Limb (tissue), 2 donors: ENCODE data around the gene NAXE.
"Not testable (repeated sequence)": the region's sequence is repeated elsewhere in the genome, so short reads cannot be mapped to it uniquely, and the experiment has no call there.

Experiments
- DNase-seq, 2 donors: peaks; one replicate each; pipeline ENCODE4 v3.0.0-alpha.2; 2016; ENCODE audit errors: extremely low spot score in 2 of 2

NAXE gene

DNA sequence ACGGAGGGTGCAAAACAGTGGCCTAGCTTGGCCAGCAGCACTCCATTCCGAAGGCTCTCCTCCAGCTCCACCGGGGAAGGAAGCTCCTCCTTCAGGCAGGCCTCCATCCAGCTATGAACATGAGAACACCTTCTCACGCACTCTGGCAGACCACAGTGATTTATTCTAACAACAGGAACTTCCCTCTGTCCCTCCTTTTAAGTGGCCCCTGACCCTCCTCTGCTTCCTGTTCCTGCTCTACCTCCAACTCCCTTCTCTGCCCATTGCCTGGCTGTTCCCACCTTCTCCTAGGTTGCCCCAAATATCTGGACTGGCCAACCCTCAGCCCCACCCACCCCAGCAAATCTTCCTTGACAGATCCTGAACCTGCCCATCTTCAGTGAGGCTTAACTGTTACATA, 25.1 kb upstream of the NAXE start:
- DNase-seq: no peak

GRCh38 chr1:156571261-156571852, 20.2 kb upstream of the NAXE start:
- peak in 1 of 2 donors; percentile 43 for DNase-seq

DNA sequence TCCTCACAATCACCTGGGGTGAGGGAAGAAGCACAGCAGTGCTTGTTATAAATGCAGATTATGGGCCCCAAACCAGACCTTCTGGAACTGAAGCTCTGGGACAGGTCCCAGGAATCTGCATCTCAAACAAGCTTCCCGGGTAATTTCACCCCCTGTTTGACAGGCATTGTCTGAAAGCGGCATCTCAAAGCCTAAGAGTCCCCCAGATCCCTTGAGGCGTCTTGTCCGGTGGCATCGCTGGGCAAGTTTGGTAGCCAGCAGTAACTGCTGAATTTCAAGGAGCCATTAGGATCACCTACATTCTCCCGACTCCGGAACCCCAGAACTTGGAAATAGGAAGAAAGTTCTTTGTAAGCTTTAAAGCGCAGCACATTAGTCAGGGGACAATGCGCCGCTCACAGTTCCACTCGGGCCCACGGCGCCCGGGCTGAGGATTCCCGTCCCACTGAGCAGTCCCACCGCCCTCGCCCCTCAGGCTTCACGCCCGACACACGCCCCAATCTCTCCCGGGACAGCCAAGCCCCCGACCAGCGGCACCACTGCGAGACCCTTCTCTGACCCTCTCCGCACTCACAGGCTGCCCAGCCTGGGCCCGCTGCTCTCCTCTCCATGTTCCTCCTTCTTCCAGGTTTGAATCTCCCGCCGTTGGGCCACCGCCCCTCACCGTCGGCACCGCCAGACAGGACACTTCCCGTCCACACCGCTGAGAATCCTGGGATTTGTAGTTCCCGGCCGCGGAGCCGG, 19.5 kb upstream of the NAXE start, which contains the start of gene IQGAP3:
TSS of gene IQGAP3 (minus strand) at position 647 of the 744 bp plus-strand sequence. CDS start at position 611, 36 bp downstream.
- DNase-seq: peak; percentile 82 to 91

- DNase-seq: no peak
Observed at GRCh38 chr1:156572663-156573018, 18.9 kb upstream of the NAXE start.

DNA sequence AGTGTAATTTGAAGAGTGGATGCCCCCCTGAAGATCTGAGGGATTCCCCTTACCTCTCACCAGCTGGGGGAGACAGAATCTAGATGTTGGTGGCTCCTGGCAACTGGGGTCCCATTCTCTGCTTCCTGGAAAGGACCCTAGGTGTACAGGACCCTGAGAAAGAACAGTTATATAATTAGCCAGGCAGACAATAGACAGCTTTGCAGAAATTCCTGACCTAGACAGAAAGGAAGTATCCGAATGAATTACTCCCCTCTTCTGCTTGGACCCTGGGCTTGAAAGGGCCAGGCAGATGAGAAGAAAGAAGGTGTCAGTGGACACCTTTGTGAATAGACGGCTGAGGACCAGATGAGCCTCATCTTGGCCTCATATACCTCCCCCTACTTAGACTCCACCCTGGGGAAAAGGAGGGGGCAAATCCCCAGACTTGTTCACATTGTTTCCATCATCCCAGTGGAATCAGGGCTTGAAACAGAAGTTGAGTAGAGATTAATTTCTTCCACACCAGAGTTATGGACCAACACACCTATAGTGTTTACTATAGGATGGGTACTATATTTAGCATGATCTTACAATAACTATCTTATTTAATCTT, 17.4 kb upstream of the NAXE start:
- DNase-seq: no peak

DNA sequence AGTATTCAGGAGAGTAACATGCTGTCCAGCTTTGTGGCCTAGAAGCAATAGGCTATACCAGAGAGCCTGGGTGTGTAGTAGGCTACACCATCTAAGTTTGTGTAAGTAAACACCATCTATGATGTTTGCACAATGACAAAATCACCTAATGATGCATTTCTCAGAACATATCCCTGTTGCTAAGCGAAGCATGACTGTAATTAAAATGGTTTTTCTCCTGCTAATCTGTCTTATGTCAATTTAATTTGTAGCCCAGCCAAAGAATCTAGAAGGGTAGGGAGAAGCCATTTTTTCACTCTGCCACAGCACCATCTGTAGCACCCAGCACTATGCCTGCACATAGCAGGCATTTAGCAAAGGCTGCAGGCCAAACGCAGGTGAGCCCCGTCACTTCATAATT, 14.0 kb upstream of the NAXE start:
- no peak for DNase-seq

- DNase-seq: no peak
Observed at GRCh38 chr1:156578055-156578454, 13.5 kb upstream of the NAXE start.

GRCh38 chr1:156579472-156579871, 12.1 kb upstream of the NAXE start, which contains the start of gene TTC24:
Gene TTC24 (plus strand): TSS chr1:156579723. CDS start chr1:156581365, 1,642 bp downstream.
- DNase-seq: no peak

DNA sequence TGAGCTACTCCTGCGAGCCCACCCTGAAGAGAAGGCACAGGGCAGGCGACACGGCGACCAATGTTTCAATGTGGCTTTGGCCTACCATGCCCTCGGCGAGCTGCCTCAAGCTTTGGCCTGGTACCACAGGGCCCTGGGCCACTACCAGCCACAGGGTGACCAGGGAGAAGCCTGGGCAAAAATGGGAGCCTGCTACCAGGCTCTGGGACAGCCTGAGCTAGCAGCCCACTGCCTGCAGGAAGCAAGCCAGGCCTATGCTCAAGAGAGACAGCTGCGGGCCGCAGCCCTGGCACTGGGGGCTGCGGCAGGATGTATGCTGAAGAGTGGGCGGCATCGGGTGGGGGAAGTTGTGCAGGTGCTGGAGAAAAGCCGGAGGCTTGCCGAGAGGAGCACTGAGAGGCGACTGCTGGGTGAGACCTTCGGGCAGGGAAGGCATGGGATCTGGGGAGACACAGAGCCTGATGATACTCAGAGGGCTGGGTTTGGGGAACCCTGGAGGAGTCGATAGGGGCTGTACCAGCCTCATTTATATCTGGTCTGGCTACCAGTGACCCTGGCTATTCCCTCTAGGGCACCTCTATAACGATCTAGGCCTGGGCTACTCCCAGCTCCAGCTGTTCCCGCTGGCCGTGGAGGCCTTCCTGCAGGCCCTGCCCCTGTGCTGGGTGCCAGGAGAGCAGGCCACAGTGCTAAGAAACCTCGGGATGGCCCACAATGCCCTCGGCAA, 9.8 kb upstream of the NAXE start:
- no peak for DNase-seq

DNA sequence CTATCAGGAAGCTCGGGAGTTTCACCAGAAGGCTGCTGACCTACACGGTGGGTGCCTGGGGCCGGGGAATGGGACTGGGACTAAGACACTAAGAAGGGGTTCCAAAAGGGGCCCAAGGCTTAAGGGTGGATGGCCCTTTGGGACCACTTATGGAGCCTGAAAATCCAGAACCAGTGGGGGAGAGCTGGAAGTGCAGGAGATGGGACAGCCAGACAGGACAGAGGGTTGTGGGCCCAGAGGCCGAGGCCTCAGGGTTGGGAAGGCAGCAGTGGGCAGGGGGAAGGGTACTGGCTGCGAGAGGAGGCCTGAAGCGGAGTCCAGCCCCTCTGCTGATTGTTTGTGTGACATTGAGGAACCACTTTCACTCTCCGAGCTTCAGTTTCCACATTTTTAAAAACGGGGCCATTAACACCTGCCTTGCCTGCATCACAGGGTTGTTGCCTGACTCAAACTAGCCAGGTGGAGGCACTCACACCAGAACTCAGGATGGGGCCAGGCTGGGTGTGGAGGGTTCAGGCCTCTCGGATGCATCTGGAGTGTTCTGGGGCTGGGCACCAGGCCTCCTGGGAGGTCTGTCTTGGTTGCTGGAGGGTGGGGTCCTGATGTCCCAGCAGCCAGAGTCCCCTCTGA, 9.1 kb upstream of the NAXE start:
- DNase-seq: no peak

- DNase-seq: peak; percentile 70 to 81
Observed at GRCh38 chr1:156583821-156584622, 7.6 kb upstream of the NAXE start.

DNA sequence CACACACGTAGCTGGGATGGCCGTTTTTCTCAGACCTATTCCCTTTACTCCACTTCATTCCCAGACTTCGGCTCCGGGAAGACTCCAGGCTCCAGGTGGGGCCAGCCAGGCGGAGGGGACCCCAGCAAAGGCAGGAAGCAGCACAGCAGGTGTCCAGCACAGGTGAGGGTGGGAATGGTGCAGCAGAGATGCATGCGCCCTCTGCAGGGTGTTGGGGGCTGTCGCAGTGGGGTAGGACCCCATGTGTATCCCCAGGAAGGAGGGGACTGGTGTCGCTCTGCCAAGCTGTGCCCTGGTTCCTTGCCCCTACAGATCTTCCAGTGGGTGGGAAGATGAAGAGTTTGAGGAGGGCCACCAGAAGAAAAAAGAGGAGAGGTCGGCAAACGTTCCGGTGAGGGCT, 6.8 kb upstream of the NAXE start:
- no peak for DNase-seq

DNA sequence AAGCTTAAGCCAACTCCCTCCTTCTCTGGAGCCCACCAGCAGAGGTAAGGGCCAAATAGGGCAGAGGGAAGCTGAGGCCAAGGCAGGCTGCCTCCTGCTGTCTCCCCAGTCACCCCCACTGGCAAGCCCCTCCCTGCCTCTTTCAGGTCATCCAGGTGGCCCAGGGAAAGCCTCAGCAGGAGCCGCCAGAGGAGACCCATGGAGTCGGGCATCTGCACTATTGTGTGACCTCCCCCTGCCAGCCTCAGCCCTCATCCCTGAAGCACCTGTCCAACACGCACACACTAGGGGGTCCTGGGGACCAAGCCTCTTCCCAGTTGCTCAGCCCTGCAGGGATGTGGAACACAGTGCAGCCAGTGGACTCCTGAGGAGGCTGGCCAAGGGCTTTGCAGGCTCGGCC, 5.3 kb upstream of the NAXE start:
- no peak for DNase-seq

- DNase-seq: no peak
Observed at GRCh38 chr1:156586892-156587477, 4.6 kb upstream of the NAXE start.

DNA sequence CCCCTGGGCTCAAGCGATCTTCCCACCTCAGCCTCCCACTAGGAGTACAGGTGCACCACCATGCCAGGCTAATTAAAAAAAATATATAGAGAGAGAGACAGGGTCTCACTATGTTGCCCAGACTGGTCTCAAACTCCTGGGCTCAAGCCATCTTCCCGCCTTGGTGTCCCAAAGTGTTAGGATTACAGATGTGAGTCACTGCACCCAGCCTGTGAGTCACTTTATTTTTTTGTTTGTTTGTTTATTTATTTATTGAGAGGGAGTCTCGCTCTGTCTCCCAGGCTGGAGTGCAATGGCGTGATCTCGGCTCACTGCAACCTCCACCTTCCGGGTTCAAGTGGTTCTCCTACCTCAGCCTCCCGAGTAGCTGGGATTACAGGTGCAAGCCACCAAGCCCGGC, 3.6 kb upstream of the NAXE start:
- not testable (repeated sequence) for DNase-seq

DNA sequence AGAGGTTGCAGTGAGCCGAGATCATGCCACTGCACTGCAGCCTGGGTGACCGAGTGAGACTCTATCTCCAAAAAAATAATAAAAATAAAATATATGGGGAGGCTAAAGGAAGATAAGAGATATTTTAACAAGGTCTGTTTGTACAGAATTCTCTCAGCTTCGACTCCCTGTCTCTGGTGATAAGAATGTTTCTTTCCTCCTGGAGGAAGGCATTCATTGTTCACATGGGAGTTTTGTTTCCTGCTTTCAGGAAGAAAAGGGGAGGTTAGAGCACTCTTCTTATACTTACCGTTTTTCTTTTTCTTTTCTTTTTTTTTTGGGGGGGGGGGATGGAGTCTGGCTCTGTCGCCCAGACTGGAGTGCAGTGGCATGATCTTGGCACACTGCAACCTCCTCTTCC, 2.0 kb upstream of the NAXE start:
- no peak for DNase-seq

GRCh38 chr1:156590326-156591180, 1.0 kb upstream of the NAXE start:
- no peak for DNase-seq

DNA sequence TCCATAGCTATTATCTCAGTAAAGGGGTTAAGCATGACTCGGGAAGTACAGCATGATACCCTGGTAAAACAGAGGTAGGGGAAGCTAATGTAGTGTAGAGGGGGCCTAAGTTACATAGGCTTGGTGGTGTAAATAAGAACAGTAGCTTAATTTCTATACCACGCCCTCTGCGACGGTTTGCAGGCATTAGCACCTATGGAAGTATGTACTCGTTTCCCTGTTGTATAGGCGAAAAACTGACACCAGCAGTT, 470 bp upstream of the NAXE start:
- no peak for DNase-seq

DNA sequence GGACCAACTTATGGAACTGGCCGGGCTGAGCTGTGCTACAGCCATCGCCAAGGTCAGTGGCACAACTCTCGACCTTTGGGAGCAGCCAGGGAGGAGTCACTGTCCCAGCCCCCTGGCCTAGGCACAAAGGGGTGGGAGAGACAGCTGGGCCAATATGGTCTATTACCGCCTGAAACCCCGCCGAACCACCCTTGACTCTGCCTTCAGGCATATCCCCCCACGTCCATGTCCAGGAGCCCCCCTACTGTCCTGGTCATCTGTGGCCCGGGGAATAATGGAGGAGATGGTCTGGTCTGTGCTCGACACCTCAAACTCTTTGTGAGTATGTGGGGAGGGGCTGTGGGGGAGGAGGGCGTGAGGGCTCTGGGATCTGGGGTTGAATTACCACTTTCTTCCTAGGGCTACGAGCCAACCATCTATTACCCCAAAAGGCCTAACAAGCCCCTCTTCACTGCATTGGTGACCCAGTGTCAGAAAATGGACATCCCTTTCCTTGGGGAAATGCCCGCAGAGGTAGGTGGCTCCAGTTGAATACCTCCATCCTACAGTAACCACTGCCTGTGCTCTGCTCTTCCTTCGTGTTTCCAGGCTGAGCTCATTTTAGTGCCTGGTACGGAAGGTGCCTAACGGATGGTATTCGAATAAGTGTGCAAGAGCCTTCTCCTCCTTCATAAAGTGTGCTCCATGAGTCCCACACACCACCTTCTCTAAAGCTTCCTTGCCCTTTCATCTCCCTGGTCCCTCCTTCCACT, 758 bp downstream of the NAXE start:
- DNase-seq: no peak
